ENCODE measurements around the gene SMPX. TPM values are rescaled to one million over a fixed set of nuclear protein-coding genes. Genes with fewer than 3 reads are reported as not detected.

The SMPX gene
- total and polyA plus RNA-seq, 9 of the 15 experiments (the other 6 are each of a cell fraction or from before 2014, with no cell fraction given), result not detected

DNA sequence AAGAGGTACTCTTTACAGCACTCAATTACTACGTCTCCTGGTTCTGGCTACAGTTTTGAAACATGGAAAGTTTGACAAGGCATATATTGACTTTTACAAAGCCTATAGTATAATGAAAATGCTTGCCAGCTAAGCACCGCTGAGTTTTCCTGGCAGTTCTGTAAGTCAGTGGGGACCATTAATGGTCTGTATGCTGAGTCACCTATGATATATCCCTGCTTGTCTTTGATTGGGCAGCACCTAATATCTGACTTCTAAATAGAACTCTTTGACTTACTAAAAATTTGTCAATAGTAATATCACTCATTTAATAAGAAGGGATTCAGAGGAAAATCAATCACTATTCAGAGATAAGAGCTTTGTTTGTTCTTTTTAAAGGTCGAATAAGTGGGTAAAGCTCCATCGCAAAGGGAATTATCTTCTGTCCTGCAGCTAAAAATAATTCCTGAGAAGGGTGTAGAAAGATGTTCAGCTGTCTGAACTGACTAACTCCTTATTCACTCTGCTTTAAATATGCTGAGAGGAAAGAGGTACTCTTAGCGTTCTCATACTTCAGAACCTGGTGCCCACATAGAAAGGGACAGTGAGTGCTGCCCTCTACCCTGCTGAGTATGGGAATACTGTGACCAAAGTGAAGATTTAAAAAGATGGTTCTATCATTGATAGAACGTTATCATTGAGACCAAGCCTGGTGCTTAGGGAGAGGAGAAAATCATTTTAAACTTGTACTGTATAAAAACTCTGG lies 959 bp downstream of the SMPX start (continued):
- TF ChIP-seq, protein P1, sequence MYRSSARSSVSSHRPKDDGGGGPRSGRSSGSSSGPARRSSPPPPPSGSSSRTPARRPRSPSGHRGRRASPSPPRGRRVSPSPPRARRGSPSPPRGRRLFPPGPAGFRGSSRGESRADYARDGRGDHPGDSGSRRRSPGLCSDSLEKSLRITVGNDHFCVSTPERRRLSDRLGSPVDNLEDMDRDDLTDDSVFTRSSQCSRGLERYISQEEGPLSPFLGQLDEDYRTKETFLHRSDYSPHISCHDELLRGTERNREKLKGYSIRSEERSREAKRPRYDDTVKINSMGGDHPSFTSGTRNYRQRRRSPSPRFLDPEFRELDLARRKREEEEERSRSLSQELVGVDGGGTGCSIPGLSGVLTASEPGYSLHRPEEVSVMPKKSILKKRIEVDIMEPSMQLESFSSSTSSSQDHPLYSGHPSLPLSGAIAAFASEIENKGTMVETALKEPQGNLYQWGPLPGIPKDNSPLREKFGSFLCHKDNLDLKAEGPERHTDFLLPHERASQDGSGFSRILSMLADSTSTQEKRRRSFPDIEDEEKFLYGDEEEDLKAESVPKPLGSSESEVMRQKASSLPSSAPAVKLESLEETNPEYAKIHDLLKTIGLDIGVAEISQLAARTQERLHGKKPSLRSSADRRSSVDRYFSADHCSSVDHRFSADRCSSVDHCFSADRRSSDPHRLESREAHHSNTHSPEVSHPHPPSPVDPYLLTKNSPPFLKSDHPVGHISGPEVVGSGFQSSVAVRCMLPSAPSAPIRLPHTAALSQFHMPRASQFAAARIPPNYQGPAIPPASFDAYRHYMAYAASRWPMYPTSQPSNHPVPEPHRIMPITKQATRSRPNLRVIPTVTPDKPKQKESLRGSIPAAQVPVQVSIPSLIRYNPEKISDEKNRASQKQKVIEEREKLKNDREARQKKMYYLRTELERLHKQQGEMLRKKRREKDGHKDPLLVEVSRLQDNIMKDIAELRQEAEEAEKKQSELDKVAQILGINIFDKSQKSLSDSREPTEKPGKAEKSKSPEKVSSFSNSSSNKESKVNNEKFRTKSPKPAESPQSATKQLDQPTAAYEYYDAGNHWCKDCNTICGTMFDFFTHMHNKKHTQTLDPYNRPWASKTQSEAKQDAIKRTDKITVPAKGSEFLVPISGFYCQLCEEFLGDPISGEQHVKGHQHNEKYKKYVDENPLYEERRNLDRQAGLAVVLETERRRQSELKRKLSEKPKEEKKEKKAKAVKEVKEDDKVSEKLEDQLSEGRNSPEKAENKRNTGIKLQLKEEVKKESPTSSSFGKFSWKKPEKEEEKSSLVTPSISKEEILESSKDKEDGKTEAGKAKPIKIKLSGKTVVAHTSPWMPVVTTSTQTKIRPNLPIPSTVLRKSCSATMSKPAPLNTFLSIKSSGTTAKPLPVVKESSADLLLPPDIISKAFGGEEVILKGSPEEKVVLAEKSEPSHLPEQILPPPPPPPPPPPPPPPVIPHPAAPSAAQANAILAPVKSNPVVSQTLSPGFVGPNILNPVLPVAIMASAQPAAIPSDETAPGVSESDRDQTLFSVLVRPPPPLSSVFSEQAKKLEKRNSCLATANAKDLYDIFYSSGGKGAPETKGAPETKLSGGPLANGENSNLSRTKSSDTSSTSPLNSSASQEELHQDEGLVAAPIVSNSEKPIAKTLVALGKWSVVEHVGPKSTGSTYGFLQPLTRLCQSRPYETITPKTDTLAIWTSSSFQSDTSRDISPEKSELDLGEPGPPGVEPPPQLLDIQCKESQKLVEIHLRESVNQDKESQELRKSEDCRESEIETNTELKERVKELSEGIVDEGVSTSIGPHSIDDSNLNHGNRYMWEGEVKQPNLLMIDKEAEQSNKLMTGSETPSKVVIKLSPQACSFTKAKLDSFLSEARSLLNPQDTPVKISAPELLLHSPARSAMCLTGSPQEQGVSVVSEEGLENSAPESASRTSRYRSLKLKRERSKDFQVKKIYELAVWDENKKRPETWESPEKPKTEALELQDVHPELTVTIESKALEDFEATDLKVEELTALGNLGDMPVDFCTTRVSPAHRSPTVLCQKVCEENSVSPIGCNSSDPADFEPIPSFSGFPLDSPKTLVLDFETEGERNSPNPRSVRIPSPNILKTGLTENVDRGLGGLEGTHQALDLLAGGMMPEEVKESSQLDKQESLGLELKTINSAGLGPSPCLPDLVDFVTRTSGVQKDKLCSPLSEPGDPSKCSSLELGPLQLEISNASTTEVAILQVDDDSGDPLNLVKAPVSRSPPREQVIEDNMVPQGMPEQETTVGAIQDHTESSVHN (IDR thresholded peaks at IDR 0.05; ENCODE audit: borderline replicate concordance in 1 of 2, low read depth in 1 of 2), result no peak
- TF ChIP-seq CEBPG (CRISPR knock-in tag; IDR thresholded peaks at IDR 0.05), result no peak
- TF ChIP-seq CEBPG (tag; conservative IDR thresholded peaks at IDR 0.05 in 1 of 2, IDR thresholded peaks at IDR 0.05 in 1 of 2), result no peak
- no peak for TF ChIP-seq ZNF551 (CRISPR knock-in tag; IDR thresholded peaks at IDR 0.05)
- TF ChIP-seq ETV1 (tag; conservative IDR thresholded peaks at IDR 0.05; ENCODE audit: low read depth), result no peak
- TF ChIP-seq, protein P2, sequence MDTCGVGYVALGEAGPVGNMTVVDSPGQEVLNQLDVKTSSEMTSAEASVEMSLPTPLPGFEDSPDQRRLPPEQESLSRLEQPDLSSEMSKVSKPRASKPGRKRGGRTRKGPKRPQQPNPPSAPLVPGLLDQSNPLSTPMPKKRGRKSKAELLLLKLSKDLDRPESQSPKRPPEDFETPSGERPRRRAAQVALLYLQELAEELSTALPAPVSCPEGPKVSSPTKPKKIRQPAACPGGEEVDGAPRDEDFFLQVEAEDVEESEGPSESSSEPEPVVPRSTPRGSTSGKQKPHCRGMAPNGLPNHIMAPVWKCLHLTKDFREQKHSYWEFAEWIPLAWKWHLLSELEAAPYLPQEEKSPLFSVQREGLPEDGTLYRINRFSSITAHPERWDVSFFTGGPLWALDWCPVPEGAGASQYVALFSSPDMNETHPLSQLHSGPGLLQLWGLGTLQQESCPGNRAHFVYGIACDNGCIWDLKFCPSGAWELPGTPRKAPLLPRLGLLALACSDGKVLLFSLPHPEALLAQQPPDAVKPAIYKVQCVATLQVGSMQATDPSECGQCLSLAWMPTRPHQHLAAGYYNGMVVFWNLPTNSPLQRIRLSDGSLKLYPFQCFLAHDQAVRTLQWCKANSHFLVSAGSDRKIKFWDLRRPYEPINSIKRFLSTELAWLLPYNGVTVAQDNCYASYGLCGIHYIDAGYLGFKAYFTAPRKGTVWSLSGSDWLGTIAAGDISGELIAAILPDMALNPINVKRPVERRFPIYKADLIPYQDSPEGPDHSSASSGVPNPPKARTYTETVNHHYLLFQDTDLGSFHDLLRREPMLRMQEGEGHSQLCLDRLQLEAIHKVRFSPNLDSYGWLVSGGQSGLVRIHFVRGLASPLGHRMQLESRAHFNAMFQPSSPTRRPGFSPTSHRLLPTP (IDR thresholded peaks at IDR 0.05; ENCODE audit: borderline replicate concordance, extremely low read depth, insufficient read length), result no peak

Measured in K562 (cell line).